HG03139 (cell line): ENCODE data around the gene FCHO1.
"Not testable (repeated sequence)": the region's sequence is repeated elsewhere in the genome, so short reads cannot be mapped to it uniquely, and the experiment has no call there.

Experiments
- ATAC-seq: cut with Tn5 transposase; IDR thresholded peaks from one replicate; pipeline ENCODE4 v1.9.1; 2021; ENCODE audit not compliant: unreplicated experiment

Gene FCHO1

GRCh38 chr19:17790059-17790780 lies 38.9 kb downstream of the FCHO1 start:
- no peak for ATAC-seq

DNA sequence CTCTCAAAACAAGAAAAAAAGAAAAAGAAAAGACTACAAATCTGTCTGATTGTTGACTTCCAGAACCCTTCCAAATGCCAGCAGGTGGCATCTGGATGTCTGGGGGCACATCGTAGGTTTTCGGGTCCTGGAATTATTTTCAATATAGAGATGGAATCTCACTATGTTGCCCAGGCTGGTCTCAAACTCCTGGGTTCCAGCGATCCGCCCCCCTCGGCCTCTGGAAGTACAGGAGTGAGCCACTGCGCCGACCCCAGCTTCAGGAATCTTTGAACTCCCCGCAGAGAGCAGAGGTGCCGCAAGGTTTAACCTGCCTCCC lies 43.1 kb downstream of the FCHO1 start:
- ATAC-seq: no peak

GRCh38 chr19:17794731-17795494 lies 43.6 kb downstream of the FCHO1 start, which contains the start of gene B3GNT3:
Gene B3GNT3, plus strand, starts transcription at chr19:17795138. Its CDS starts 12,670 bp downstream, at chr19:17807808.
- ATAC-seq: no peak

DNA sequence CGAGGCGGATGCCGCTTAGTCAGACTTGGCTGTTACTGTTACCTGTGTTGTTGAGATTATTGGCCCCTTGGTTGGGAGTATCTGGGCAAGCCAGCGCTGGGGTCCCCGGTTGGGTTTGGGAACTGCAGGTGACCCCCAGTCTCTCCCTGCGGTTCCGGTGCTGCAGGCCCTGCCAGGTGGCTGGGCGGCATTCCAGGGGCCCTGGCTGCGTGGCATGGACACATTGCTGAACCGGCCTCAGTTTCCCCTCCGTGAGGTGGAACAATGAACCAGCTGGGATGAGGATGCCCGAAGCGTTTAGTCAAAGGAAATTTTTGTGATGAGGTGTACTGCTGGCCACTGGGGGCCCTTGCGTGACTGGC lies 44.2 kb downstream of the FCHO1 start:
- no peak for ATAC-seq

- ATAC-seq: no peak
Observed at GRCh38 chr19:17796013-17796837, 44.9 kb downstream of the FCHO1 start.

GRCh38 chr19:17796838-17797423 lies 45.7 kb downstream of the FCHO1 start:
- no peak for ATAC-seq

GRCh38 chr19:17797424-17798201 lies 46.3 kb downstream of the FCHO1 start:
- no peak for ATAC-seq

DNA sequence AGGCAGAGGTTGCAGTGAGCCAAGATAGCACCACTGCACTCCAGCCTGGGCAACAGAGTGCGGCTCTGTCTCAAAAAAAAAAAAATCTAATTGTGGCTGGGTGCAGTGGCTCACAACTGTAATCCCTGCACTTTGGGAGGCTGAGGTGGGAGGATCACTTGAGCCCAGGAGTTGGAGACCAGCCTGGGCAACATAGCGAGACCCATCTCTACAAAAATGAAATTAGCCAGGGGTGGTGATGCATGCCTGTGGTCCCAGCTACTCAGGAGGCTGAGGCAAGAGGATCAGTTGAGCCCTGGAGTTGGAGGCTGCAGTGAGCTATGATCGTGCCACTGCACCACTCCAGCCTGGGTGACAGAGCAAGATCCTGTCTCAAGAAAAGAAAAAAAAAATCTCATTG lies 47.3 kb downstream of the FCHO1 start:
- not testable (repeated sequence) for ATAC-seq

GRCh38 chr19:17802137-17802858 lies 51.0 kb downstream of the FCHO1 start:
- no peak for ATAC-seq

DNA sequence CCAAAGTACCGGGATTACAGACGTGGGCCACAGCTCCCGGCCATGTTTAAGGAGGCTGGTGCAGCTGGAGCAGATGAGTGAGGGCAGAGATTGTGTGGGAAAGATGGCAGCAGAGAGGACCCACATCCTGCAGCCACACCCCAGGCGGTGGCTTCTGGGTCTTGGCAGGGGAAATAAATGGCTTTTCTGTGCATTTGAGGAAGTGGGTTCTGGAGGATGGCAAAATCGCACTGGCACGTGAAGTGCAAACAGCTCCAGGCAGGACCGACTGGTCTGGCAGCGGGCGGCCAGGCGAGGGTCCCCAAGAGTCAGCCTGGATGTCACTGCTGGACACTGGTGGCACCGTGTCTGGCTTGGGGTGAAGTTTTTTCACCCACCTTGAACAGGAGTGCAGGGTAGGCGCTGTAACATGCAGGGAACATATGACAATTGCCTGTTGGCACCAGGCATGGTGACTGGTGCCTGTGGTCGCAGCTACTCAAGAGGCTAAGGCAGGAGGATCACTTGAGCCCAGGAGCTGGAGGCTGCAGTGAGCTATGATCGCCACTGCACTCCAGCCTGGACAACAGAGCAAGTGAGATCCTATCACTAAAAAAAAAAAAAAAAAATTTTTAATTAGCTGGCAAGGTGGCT lies 52.1 kb downstream of the FCHO1 start:
- no peak for ATAC-seq

DNA sequence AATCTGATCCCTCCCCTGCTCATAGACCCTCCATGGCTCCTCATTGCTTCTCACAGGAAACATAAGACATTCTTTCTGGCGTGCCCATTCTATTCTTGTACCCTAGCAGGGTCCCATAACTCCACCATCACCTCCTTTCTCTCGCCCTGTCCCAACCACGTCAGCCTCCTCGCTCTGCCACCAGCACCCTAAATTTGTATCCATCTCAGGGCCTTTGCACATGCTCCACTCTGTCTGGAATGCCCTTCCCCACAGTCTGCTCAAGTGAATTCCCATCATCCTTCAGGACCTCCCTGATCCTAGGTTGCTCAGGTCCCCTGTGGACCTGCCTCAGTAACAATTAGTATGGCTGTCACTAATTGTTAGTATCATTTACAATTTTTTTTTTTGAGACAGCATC lies 54.1 kb downstream of the FCHO1 start:
- no peak for ATAC-seq

GRCh38 chr19:17806945-17807344 lies 55.7 kb downstream of the FCHO1 start:
- ATAC-seq: no peak

- no peak for ATAC-seq
Observed at GRCh38 chr19:17807731-17808316, 56.5 kb downstream of the FCHO1 start.

DNA sequence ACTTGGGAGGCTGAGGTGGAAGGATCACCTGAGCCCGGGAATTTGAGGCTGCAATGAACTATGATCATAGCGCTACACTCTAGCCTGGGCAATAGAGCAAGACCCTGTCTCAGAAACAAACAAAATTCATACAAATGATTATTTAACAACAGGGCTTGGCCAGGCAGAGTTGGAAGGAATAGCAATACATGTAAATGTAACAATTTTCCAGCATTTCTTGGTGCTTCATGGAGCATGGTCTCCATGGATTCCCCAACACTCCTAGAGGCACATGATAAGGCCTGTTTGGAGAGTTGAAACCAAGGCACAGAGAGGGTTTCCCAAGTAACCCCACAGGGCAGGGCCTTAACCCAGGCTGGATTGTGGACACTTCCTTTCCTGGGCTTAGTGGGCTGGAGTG lies 59.8 kb downstream of the FCHO1 start:
- ATAC-seq: no peak

- ATAC-seq: no peak
Observed at GRCh38 chr19:17811681-17812080, 60.4 kb downstream of the FCHO1 start.

GRCh38 chr19:17812099-17812498 lies 60.8 kb downstream of the FCHO1 start:
- no peak for ATAC-seq

DNA sequence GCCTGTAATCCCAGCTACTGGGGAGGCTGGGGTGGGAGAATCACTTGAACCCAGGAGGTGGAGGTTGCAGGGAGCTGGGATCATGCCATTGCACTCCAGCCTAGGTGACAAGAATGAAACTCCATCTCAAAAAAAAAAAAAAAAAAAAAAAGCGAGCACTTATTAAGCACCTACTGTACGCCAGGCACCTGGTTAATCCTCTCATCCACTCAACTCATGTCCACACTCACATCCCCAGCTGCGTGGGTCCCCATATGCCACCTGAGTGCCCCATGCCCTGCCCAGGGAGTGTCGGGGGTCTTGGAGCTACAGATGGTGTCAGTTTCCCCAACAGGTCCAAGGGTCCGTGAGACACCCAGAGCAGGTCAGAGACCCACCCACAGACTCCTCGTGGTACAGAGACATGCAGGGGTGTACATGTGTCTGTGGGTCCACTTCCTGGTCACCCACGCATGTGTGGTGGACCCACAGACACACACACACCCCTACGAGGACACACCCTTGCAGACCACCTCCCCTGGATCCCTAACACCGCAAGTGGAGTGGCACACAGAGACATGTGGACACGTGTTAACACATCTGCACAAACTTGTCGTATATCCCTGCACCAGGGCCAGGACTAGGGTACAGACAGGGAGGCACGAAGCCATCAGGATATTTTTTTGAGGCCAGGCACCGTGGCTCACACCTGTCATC lies 66.5 kb downstream of the FCHO1 start:
- no peak for ATAC-seq

- ATAC-seq: no peak
Observed at GRCh38 chr19:17821190-17821589, 69.9 kb downstream of the FCHO1 start, which contains the start of gene INSL3. Gene INSL3, minus strand, starts transcription at chr19:17821519. Its CDS starts 13 bp downstream, at chr19:17821506.
